ENCODE data around the gene PARD3. TPM values are rescaled to one million over a fixed set of nuclear protein-coding genes. Genes with fewer than 3 reads are reported as not detected.

Gene PARD3
- total and polyA plus RNA-seq, 4 experiments from 2014 or later: 0.13 to 0.25 TPM; not detected in 2

- Histone ChIP-seq H3K36me3 (ENCODE audit: insufficient read depth, low read length) (no peaks in the 10 kb centered on the region), H3K9me3 (ENCODE audit: control insufficient read depth in 1 of 2, low read length in 2 of 2) (no peaks in the 10 kb centered on the region), H3K27me3 (ENCODE audit: insufficient read depth, low read length) (no peaks in the 10 kb centered on the region), H3K27ac (ENCODE audit: low read depth, low read length) (no peak overlapping the region), H3K4me1 (ENCODE audit: insufficient read depth, low read length) (no peaks in the 10 kb centered on the region), H3K4me3 (ENCODE audit: low read length in 2 of 2) (no peak overlapping the region)
- Mint-ChIP-seq H3K27ac (no peak overlapping the region), H3K4me1 (no peaks in the 10 kb centered on the region), H3K4me3 (no peak overlapping the region), H3K36me3 (no peaks in the 10 kb centered on the region), H3K9me3 (no peaks in the 10 kb centered on the region), H3K27me3 (peaks cover 1 to 5% of the 10 kb centered on the region in 2 donors)
- CTCF ChIA-PET (ENCODE audit: partially characterized antibody): interaction anchor here (1.1 kb wide), 1 partner anchor 13 kb away, joined by 4 read pairs; no protein-coding TSS in a partner anchor
- POLR2A ChIA-PET (ENCODE audit: partially characterized antibody): no interaction called here
- intact Hi-C loops (cut with micrococcal nuclease): loop anchor here (10.0 kb wide), 1 partner anchor 556 kb away; no protein-coding TSS in a partner anchor
- no peak for DNase-seq
Measured at GRCh38 chr10:34658934-34659333, 156.2 kb downstream of the PARD3 start.

- Histone ChIP-seq H3K27ac (ENCODE audit: low read depth, low read length) (no peak overlapping the region), H3K4me1 (ENCODE audit: insufficient read depth, low read length) (no peaks in the 10 kb centered on the region), H3K36me3 (ENCODE audit: insufficient read depth, low read length) (no peaks in the 10 kb centered on the region), H3K4me3 (ENCODE audit: low read length in 2 of 2) (no peak overlapping the region), H3K9me3 (ENCODE audit: control insufficient read depth in 1 of 2, low read length in 2 of 2) (no peaks in the 10 kb centered on the region), H3K27me3 (ENCODE audit: insufficient read depth, low read length) (no peaks in the 10 kb centered on the region)
- Mint-ChIP-seq H3K36me3 (no peaks in the 10 kb centered on the region), H3K9me3 (no peaks in the 10 kb centered on the region), H3K27me3 (peaks cover 2 to 4% of the 10 kb centered on the region in 2 donors), H3K4me1 (no peaks in the 10 kb centered on the region), H3K4me3 (no peak overlapping the region), H3K27ac (no peak overlapping the region)
- CTCF ChIA-PET (ENCODE audit: partially characterized antibody): interaction anchor here (1.0 kb wide), 1 partner anchor 9 kb away, joined by 3 read pairs; no protein-coding TSS in a partner anchor
- POLR2A ChIA-PET (ENCODE audit: partially characterized antibody): no interaction called here
- no peak for DNase-seq
- intact Hi-C loops (cut with micrococcal nuclease): loop anchor here (10.0 kb wide), 1 partner anchor 558 kb away; no protein-coding TSS in a partner anchor
Measured at GRCh38 chr10:34656661-34657060, 158.4 kb downstream of the PARD3 start.

DNA sequence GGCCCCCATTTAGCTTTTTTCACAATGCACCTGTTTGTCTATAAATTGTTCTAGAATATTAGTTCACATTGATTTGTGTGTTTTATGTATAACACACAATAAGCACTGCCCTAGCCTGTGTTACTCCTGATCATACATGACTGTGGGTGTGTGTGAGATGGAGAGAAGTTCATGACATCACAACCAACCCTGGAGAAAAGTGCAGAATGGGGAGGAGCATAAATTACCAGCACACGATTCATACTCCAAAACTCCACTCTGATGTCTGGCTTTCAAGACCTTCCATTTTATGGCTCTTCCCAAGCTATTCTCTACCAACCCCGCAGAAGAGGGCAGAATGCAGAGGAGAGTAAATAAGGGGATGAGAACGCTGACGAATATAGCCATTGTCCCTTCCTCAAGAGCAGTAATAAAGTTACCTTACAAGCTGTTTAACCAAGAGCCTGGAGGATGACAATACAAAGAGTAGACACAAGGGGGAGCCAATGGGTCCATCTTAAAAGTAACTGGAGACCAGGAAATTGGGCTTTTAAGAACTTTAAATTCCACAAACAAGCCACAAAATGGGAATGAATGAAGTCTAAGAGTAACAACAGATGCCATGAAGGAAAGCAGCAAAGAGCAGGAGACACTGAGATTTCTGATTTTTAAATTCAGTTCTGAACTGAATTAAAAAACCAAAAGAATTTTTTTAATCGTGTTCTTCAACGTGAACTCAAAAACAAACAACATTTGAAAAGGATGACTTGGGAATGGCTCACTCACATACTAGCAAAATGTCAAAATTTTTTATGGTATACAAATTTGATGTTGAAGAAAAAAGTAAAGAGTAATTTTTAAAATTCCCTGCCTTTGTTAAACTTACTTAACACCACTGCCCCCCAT is 159.6 kb downstream of the PARD3 start:
- no peaks in the 10 kb centered on the region for H3K4me1 Mint-ChIP-seq
- no peaks in the 10 kb centered on the region for H3K9me3 ChIP-seq (ENCODE audit: control insufficient read depth in 1 of 2, low read length in 2 of 2)
- DNase-seq: peak in 3 of 5 donors; percentile 8 to 17 (median 9)

DNA sequence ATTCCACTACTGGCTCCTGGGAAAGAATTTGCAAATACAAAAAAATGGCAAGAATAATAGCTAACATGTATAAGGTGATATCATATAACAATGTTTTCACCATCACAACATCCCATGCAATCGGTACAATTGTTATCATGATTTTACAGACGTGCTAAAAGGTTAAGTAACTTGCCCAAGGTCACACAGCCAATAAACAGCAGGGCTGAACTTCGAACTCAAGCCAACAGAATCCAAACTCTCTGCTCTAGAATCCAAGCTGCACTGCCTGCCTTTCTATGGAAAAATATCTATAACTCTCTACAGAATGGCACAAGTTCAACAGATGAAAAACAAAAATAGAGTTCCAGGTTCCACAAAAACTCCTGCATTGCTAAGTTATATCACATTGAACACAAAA is 160.9 kb downstream of the PARD3 start:
- Mint-ChIP-seq H3K4me3 (no peak overlapping the region), H3K4me1 (no peaks in the 10 kb centered on the region), H3K9me3 (no peaks in the 10 kb centered on the region), H3K36me3 (no peaks in the 10 kb centered on the region), H3K27me3 (peaks cover 4 to 8% of the 10 kb centered on the region in 2 donors), H3K27ac (peak overlapping the region in 1 of 7 donors; percentile 8)
- Histone ChIP-seq H3K27ac (ENCODE audit: low read depth, low read length) (no peak overlapping the region), H3K27me3 (ENCODE audit: insufficient read depth, low read length) (no peaks in the 10 kb centered on the region), H3K4me1 (ENCODE audit: insufficient read depth, low read length) (no peaks in the 10 kb centered on the region), H3K4me3 (ENCODE audit: low read length in 2 of 2) (no peak overlapping the region), H3K9me3 (ENCODE audit: control insufficient read depth in 1 of 2, low read length in 2 of 2) (no peaks in the 10 kb centered on the region), H3K36me3 (ENCODE audit: insufficient read depth, low read length) (no peaks in the 10 kb centered on the region)
- no peak for DNase-seq
- ChIA-PET POLR2A (ENCODE audit: partially characterized antibody) (no interaction called here), CTCF (ENCODE audit: partially characterized antibody) (interaction anchor here (1.0 to 2.0 kb wide), 2 partner anchors 15 to 70 kb away, joined by 4 to 8 read pairs; no protein-coding TSS in a partner anchor)
- intact Hi-C loops (cut with micrococcal nuclease): loop anchor here (10.0 kb wide), 1 partner anchor 561 kb away; no protein-coding TSS in a partner anchor

More for the DNA sequence above, 159.6 kb downstream of the PARD3 start:
- ChIA-PET CTCF (ENCODE audit: partially characterized antibody) (interaction anchor here (1.0 to 2.0 kb wide), 2 partner anchors 8 to 17 kb away, joined by 3 to 8 read pairs; no protein-coding TSS in a partner anchor), POLR2A (ENCODE audit: partially characterized antibody) (no interaction called here)
- H3K36me3 ChIP-seq (ENCODE audit: insufficient read depth, low read length): no peaks in the 10 kb centered on the region
- no peaks in the 10 kb centered on the region for H3K4me1 ChIP-seq (ENCODE audit: insufficient read depth, low read length)
- H3K9me3 Mint-ChIP-seq: no peaks in the 10 kb centered on the region
- H3K27me3 Mint-ChIP-seq: peaks cover 4% of the 10 kb centered on the region in 2 donors
- H3K4me3 ChIP-seq (ENCODE audit: low read length in 2 of 2): no peak overlapping the region
- H3K4me3 Mint-ChIP-seq: no peak overlapping the region
- no peak overlapping the region for H3K27ac Mint-ChIP-seq
- H3K27me3 ChIP-seq (ENCODE audit: insufficient read depth, low read length): no peaks in the 10 kb centered on the region
- no peaks in the 10 kb centered on the region for H3K36me3 Mint-ChIP-seq
- H3K27ac ChIP-seq (ENCODE audit: low read depth, low read length): no peak overlapping the region
- intact Hi-C loops (cut with micrococcal nuclease): loop anchor here (10.0 kb wide), 1 partner anchor 559 kb away; no protein-coding TSS in a partner anchor

- CTCF ChIA-PET (ENCODE audit: partially characterized antibody): no interaction called here
- DNase-seq: no peak
- Histone ChIP-seq H3K4me1 (ENCODE audit: insufficient read depth, low read length) (no peaks in the 10 kb centered on the region), H3K36me3 (ENCODE audit: insufficient read depth, low read length) (no peaks in the 10 kb centered on the region), H3K9me3 (ENCODE audit: control insufficient read depth in 1 of 2, low read length in 2 of 2) (no peaks in the 10 kb centered on the region), H3K27me3 (ENCODE audit: insufficient read depth, low read length) (no peaks in the 10 kb centered on the region), H3K4me3 (ENCODE audit: low read length in 2 of 2) (no peak overlapping the region), H3K27ac (ENCODE audit: low read depth, low read length) (no peak overlapping the region)
- H3K9me3 Mint-ChIP-seq: no peaks in the 10 kb centered on the region
- no peak overlapping the region for H3K4me3 Mint-ChIP-seq
- no peaks in the 10 kb centered on the region for H3K4me1 Mint-ChIP-seq
- intact Hi-C loops (cut with micrococcal nuclease): loop anchor here (10.0 kb wide), 1 partner anchor 561 kb away; no protein-coding TSS in a partner anchor
- POLR2A ChIA-PET (ENCODE audit: partially characterized antibody): no interaction called here
- no peaks in the 10 kb centered on the region for H3K36me3 Mint-ChIP-seq
- H3K27ac Mint-ChIP-seq: no peak overlapping the region
- H3K27me3 Mint-ChIP-seq: peaks cover 4 to 8% of the 10 kb centered on the region in 2 donors
Measured at GRCh38 chr10:34653530-34653929, 161.6 kb downstream of the PARD3 start.

- Histone ChIP-seq H3K4me1 (ENCODE audit: insufficient read depth, low read length) (no peaks in the 10 kb centered on the region), H3K9me3 (ENCODE audit: control insufficient read depth in 1 of 2, low read length in 2 of 2) (no peaks in the 10 kb centered on the region), H3K27ac (ENCODE audit: low read depth, low read length) (no peak overlapping the region), H3K36me3 (ENCODE audit: insufficient read depth, low read length) (no peaks in the 10 kb centered on the region), H3K27me3 (ENCODE audit: insufficient read depth, low read length) (no peaks in the 10 kb centered on the region), H3K4me3 (ENCODE audit: low read length in 2 of 2) (no peak overlapping the region)
- ChIA-PET CTCF (ENCODE audit: partially characterized antibody) (interaction anchor here (2.2 kb wide), 1 partner anchor 14 kb away, joined by 10 read pairs; no protein-coding TSS in a partner anchor), POLR2A (ENCODE audit: partially characterized antibody) (no interaction called here)
- no peaks in the 10 kb centered on the region for H3K9me3 Mint-ChIP-seq
- no peak for DNase-seq
- no peaks in the 10 kb centered on the region for H3K4me1 Mint-ChIP-seq
- H3K36me3 Mint-ChIP-seq: no peaks in the 10 kb centered on the region
- H3K27ac Mint-ChIP-seq: no peak overlapping the region
- H3K27me3 Mint-ChIP-seq: peaks cover 4 to 8% of the 10 kb centered on the region in 2 donors
- intact Hi-C loops (cut with micrococcal nuclease): loop anchor here (10.0 kb wide), 1 partner anchor 563 kb away; no protein-coding TSS in a partner anchor
- H3K4me3 Mint-ChIP-seq: no peak overlapping the region
Measured at GRCh38 chr10:34651416-34652195, 163.5 kb downstream of the PARD3 start.

All from CD4-positive, alpha-beta memory T cell (primary cell).